Bone marrow (tissue), 2 donors: ENCODE results near the gene UTP4.
A peak's percentile ranks its signal among the peaks of the same experiment; 100 is the strongest.
"Not testable (repeated sequence)": the region's sequence is repeated elsewhere in the genome, so short reads cannot be mapped to it uniquely, and the experiment has no call there.

Source experiments
- DNase-seq, 2 donors: peaks; one replicate each; lab custom pipeline; 2025; lab: John Stamatoyannopoulos, UW

Gene UTP4

GRCh38 chr16:69110406-69110805, 22.0 kb upstream of the UTP4 start:
- DNase-seq: no peak

- no peak for DNase-seq
Measured at GRCh38 chr16:69111216-69111875, 21.1 kb upstream of the UTP4 start.

- DNase-seq: no peak
Measured at GRCh38 chr16:69111876-69112230, 20.6 kb upstream of the UTP4 start.

- peak in 1 of 2 donors; percentile 22 for DNase-seq
Measured at GRCh38 chr16:69112285-69113129, 19.9 kb upstream of the UTP4 start.

GRCh38 chr16:69113216-69113615, 19.2 kb upstream of the UTP4 start:
- no peak for DNase-seq

- DNase-seq: no peak
Measured at GRCh38 chr16:69114346-69114975, 18.0 kb upstream of the UTP4 start.

- no peak for DNase-seq
Measured at GRCh38 chr16:69114976-69115355, 17.5 kb upstream of the UTP4 start.

GRCh38 chr16:69115361-69115760, 17.1 kb upstream of the UTP4 start:
- DNase-seq: no peak

- DNase-seq: no peak
Measured at GRCh38 chr16:69115837-69116236, 16.6 kb upstream of the UTP4 start.

- no peak for DNase-seq
Measured at GRCh38 chr16:69116256-69116875, 16.1 kb upstream of the UTP4 start.

- no peak for DNase-seq
Measured at GRCh38 chr16:69116906-69117305, 15.5 kb upstream of the UTP4 start.

- DNase-seq: no peak
Measured at GRCh38 chr16:69118468-69118867, 14.0 kb upstream of the UTP4 start.

- DNase-seq: no peak
Measured at GRCh38 chr16:69118994-69119393, 13.5 kb upstream of the UTP4 start.

GRCh38 chr16:69119536-69119935, 12.9 kb upstream of the UTP4 start:
- no peak for DNase-seq

- DNase-seq: no peak
Measured at GRCh38 chr16:69120096-69120664, 12.3 kb upstream of the UTP4 start.

GRCh38 chr16:69123910-69124309, 8.5 kb upstream of the UTP4 start:
- peak in 1 of 2 donors; percentile 60 for DNase-seq

- DNase-seq: not testable (repeated sequence)
Measured at GRCh38 chr16:69124406-69124805, 8.0 kb upstream of the UTP4 start.

GRCh38 chr16:69124961-69125360, 7.5 kb upstream of the UTP4 start:
- DNase-seq: not testable (repeated sequence)

- no peak for DNase-seq
Measured at GRCh38 chr16:69126221-69126620, 6.2 kb upstream of the UTP4 start.

- not testable (repeated sequence) for DNase-seq
Measured at GRCh38 chr16:69126801-69127200, 5.6 kb upstream of the UTP4 start.

GRCh38 chr16:69127966-69128510, 4.4 kb upstream of the UTP4 start:
- no peak for DNase-seq

GRCh38 chr16:69130461-69130860, 2.0 kb upstream of the UTP4 start:
- no peak for DNase-seq
